HG03045 (cell line): ENCODE measurements around the gene RAPGEF5.

Experiments
- ATAC-seq: cut with Tn5 transposase; IDR thresholded peaks from one replicate; pipeline ENCODE4 v1.9.1; 2021; ENCODE audit warnings: mild to moderate bottlenecking, moderate library complexity; ENCODE audit not compliant: unreplicated experiment

RAPGEF5 gene

GRCh38 chr7:22229148-22229547 lies 127.8 kb downstream of the RAPGEF5 start:
- no peak for ATAC-seq

DNA sequence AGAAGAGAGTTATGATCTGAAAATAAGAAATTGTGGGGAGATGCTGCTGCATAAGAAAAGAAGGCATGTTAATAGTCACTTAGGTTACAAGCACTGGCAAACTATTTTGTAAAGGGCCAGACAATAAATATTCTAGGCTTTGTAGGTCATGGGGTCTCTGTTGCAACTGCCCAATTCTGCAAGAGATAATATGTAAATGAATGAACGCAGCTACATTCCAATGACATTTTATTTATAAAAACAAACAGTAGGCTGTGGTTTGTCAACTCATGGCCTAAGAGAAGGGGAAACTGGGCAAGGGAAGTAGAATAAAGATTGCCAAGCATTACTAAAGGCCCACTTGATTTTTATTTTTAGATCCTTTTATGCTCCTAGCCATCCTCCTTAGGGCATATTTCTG lies 133.1 kb downstream of the RAPGEF5 start:
- ATAC-seq: no peak

GRCh38 chr7:22220941-22221340 lies 136.0 kb downstream of the RAPGEF5 start:
- ATAC-seq: no peak

- ATAC-seq: no peak
Measured at GRCh38 chr7:22219739-22220493, 137.0 kb downstream of the RAPGEF5 start.

- no peak for ATAC-seq
Measured at GRCh38 chr7:22219036-22219435, 137.9 kb downstream of the RAPGEF5 start.

DNA sequence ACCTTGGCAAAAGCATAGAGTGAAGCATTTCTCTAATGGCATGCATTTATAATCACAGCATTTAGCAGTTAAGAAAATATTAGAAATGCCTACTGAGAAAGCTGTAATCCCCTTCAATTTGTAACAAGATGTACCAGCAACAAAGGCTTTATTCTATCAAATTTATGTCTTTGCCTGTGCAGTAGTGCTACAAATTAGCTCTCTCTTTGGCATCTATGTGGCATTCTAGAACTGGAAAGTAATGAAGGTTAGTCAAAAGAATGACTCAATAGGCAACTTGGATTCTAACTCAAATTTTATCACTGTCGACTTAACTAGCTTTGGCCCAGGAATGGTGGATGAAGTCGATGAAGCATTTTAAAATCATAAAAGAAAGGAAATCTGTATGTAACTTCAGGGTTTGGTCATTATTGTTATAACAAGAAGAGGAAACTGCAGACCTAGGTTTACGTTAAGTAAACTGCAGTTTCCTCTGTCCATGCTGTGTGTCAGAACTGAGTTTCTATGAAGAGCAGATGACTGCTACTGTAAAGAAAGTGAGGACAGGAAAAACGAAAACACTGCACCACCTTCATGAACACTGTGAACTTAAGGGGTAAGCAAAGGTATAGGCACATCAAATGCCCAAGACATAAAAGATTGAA lies 140.0 kb downstream of the RAPGEF5 start:
- no peak for ATAC-seq

- no peak for ATAC-seq
Measured at GRCh38 chr7:22216309-22216708, 140.6 kb downstream of the RAPGEF5 start.

DNA sequence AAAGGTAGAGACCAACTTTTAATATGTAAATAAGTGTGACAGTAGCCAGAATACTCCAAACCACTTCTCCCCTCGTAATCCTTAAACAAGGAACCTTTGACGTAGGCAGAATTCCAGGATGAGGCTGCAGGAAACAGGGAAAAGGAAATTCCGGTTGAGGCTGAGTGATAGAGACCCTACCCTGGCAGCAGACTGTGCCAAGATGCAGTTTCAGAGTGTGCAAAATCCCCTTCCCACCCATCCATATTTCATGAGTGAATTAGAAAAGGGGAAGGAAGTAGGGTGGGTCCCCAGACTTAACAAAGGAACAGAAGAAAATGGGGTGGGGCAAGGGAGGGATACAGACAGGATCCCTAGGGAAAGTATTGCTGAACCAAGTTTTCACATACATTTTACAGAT lies 143.0 kb downstream of the RAPGEF5 start:
- no peak for ATAC-seq

DNA sequence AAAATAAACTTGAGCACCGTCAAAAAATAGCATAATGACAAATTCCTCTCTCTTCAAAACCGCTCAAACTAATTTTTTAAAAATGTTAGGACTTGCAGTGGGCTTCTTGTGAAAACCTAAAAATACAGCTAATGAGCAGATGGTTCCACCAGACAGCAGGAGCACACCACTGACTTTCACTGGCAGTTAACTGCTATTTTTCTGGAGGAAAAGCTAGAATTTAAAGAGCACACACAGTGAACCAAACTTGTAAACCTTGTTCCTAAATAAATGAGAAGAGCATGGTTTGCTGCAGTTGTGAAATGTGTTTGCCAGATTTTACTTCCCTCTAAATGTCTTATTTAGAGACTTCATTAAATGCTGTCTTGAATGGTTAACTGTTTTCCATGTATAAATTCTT lies 143.9 kb downstream of the RAPGEF5 start:
- no peak for ATAC-seq

GRCh38 chr7:22210967-22211366 lies 146.0 kb downstream of the RAPGEF5 start:
- no peak for ATAC-seq

DNA sequence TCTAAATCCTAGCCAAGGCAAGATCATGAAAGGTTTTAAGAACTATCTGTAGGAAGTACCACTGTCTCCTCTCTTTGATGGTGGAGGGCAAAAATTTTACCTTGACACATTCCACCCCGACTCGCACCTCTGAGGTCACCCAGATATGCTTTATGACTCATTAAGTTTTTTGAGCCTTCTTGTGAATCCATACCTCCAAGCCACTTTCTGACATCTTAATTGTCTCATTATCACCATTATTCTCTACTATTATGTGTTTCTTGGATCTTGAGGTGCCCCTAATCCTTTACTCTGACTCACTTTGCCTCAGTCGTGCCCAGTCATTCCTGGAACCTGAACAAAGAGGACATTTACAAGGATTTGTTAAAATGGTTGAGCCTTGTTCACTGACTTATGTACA lies 146.6 kb downstream of the RAPGEF5 start:
- ATAC-seq: no peak

DNA sequence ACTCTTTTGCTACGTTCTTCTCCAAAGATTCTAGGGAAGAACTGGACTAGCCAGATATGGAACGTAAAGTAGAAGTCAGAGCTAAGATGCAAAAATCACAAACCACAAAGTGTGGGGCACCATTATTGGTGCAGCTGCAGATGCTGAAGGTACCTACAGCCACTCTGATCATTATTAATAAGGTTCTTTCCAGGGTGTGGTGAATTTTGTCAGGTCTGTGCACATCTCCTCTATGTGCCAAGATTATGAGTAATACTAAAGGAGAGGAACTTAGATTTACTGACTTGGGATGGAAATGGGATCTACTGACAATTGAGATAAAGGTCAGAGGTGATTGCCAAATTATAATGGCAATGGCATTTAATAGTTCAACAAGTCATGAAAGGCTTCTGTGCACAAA lies 148.2 kb downstream of the RAPGEF5 start:
- no peak for ATAC-seq

DNA sequence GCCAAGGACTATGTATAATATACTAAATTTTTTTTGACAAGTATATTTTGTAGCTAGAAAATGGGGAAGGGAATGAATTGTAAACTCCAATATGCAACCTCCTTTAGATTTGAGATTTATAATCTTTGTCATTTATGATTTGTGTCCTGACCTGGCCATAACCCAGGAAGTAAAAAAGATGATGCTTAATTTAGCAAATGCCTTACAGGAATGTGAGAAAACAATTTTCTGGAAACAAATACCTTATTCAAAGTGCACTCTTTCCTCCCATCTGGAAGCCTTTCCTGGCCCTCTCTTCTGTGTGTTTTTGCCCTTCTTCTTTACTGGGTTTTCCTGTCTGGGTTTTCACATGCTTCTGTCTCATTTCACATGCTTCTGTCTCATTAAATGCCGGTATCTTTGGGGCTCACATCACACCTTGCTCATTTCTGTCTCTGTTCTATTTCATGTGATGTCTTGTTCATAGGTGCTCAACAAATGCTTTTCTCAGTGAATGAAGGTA lies 149.2 kb downstream of the RAPGEF5 start:
- no peak for ATAC-seq

- ATAC-seq: no peak
Measured at GRCh38 chr7:22205631-22206030, 151.3 kb downstream of the RAPGEF5 start.

DNA sequence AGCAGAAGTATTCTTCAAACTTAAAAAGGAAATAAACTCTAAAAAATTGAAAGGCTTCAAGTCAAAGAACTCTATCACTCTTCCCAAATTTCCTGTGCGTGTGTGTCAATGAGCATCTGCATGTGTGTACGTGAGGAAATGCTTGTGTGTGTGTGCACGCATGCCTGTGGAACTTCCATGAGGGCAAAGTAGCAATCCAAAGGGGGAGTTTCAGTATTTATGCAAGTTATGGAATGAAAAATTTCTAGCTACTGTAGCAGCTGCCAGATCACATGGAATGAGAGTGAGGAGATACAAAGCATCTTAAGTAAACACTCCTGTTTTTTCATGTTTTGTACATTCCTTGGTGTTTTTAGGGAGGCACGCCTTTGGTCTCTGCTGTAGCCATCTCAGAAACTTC lies 152.6 kb downstream of the RAPGEF5 start:
- ATAC-seq: no peak

DNA sequence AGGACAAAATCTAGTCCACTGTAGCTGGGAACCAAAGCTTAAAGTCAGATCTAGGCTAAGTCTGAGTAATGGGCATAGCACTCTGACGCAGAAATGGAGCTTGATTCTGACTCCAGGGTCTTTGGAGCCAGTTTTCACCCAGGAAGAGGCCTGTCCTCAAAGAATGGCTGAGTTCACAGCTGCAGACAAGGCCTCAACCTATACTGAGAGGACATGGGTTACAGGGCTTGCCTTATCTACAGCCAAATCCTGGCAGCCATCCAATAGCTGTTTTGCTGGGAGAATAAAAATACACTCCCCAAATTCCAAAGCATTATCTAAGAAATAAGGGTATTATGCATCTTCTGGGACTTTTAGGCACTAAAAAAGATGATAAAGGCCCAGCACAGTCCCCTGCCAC lies 154.8 kb downstream of the RAPGEF5 start:
- no peak for ATAC-seq

DNA sequence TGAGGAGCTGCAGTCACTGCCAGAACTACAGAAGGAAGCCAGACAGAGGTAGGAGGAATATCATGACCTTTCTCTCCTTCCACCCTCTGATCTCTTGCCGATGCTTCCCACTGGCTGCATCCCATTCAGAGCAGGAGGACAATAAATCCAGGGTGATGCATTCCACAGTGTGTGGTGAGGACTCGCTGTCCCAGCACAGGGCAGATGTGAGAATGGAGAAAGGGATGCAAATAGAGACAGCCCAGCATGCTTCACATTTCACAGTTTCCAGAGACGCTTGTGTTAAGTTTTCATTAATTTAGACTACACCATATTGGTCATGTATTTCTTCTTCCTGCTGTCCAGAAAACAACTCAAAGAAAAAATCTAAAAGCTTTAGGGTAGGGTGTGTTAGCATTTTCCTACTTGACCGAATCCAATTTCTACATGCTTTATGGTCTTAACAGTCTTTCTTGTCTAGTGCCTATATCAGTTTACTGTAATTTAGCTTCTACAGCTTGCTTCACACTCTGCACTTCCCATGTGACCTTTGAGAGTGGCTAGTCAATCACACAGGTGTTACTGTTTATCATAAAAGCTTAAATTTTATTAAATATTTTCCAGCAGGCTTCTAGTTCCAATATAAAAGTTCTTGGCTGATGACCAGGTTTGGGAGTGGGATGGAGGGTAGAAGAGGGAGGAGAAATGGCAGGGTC lies 155.6 kb downstream of the RAPGEF5 start:
- no peak for ATAC-seq

- ATAC-seq: no peak
Measured at GRCh38 chr7:22200777-22201176, 156.2 kb downstream of the RAPGEF5 start.

DNA sequence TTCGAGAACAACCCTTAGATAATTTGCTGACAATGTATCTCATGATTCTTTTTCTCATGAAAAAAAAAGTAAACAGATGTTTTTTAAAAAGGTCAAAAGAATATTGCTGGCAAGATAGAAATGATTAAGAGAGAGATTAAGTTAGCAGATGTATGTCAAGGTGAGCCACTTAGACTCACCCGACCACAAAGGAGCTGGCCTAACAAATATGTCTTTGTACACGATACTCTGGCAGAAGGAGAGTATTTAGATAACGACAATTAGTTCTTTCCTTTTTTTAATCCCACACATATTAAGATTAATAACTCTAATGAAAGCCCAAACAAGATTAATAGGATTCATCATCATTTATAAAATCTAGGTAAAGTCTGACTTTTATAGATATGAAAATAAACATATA lies 156.7 kb downstream of the RAPGEF5 start:
- no peak for ATAC-seq

- no peak for ATAC-seq
Measured at GRCh38 chr7:22197376-22197775, 159.6 kb downstream of the RAPGEF5 start.

GRCh38 chr7:22196429-22196828 lies 160.5 kb downstream of the RAPGEF5 start:
- no peak for ATAC-seq
